H1 (cell line): ENCODE measurements around the gene SIK1. TPM values are rescaled to one million over a fixed set of nuclear protein-coding genes. Genes with fewer than 3 reads are reported as not detected.
"Not testable (repeated sequence)": the region's sequence is repeated elsewhere in the genome, so short reads cannot be mapped to it uniquely, and the experiment has no call there.

Source experiments
- CTCF ChIA-PET: fragments of 300-600 bp; sonication (Branson Sonifier 250); formaldehyde crosslinking; loops from one replicate; lab custom pipeline; 2021; ENCODE audit not compliant: partially characterized antibody; lab: Charles Lee
- POLR2A ChIA-PET: fragments of 300-600 bp; sonication (Branson Sonifier 250); formaldehyde crosslinking; loops from one replicate; lab custom pipeline; 2021; ENCODE audit warnings: inconsistent platforms; ENCODE audit not compliant: partially characterized antibody; lab: Charles Lee
- DNase-seq, 2 experiments: peaks; one replicate each; pipeline versions ENCODE4 v3.0.0 to v3.0.0-alpha.2; 2010 to 2022; ENCODE audit warnings: low spot score in 2 of 2, low read depth in 1 of 2, mixed read lengths in 1 of 2
- FAIRE-seq: peaks from 2 replicates; lab custom pipeline; 2011; peaks lifted over from hg19 to GRCh38; lab: Jason Lieb, UNC
- H2AFZ ChIP-seq: 2 replicates; pipeline ENCODE4 v1.8.1; 2012; ENCODE audit warnings: low read length, inconsistent platforms
- H2AK5ac ChIP-seq: 2 replicates; pipeline ENCODE4 v1.6.1; 2013; ENCODE audit warnings: low read depth, low read length
- H2BK120ac ChIP-seq: replicated peaks from 2 replicates; pipeline ENCODE3; 2013; ENCODE audit warnings: low read depth, low read length, inconsistent platforms
- H2BK12ac ChIP-seq: 2 replicates; pipeline ENCODE4 v1.6.1; 2013; ENCODE audit warnings: low read depth, low read length
- H2BK15ac ChIP-seq: 2 replicates; pipeline ENCODE4 v1.6.1; 2013; ENCODE audit warnings: low read length
- H2BK20ac ChIP-seq: 2 replicates; pipeline ENCODE4 v1.6.1; 2013; ENCODE audit warnings: low read length
- H2BK5ac ChIP-seq: 2 replicates; pipeline ENCODE4 v1.6.1; 2013; ENCODE audit warnings: low read depth, low read length
- H3K14ac ChIP-seq: 2 replicates; pipeline ENCODE4 v1.6.1; 2013; ENCODE audit warnings: inconsistent platforms; ENCODE audit not compliant: insufficient read length
- H3K18ac ChIP-seq: 2 replicates; pipeline ENCODE4 v1.6.1; 2013; ENCODE audit warnings: low read length; ENCODE audit errors: extremely low read depth
- H3K23ac ChIP-seq: 2 replicates; pipeline ENCODE4 v1.6.1; 2013; ENCODE audit warnings: inconsistent platforms; ENCODE audit not compliant: insufficient read length
- H3K23me2 ChIP-seq: 2 replicates; pipeline ENCODE4 v1.6.1; 2013; ENCODE audit warnings: low read depth, low read length
- H3K27ac ChIP-seq: 2 replicates; pipeline ENCODE4 v1.6.1; 2011; ENCODE audit warnings: low read depth, low read length, inconsistent platforms
- H3K27me3 ChIP-seq, 4 experiments: replicated peaks in 1 of 4; 1 replicate in 1 of 4; 2 replicates in 3 of 4; pipeline versions ENCODE4 v1.6.1 to v1.8.1; 2011 to 2013; ENCODE audit warnings: low read length in 3 of 4, mild to moderate bottlenecking in 3 of 4, inconsistent platforms in 2 of 4, mixed read lengths in 2 of 4, moderate library complexity in 1 of 4; ENCODE audit not compliant: control insufficient read depth in 3 of 4, insufficient read depth in 3 of 4; ENCODE audit errors: extremely low read depth in 1 of 4
- H3K36me3 ChIP-seq, 4 experiments: 2 replicates each; pipeline versions ENCODE4 v1.6.1 to v1.8.1; 2011 to 2013; ENCODE audit warnings: mild to moderate bottlenecking in 4 of 4, low read length in 3 of 4, moderate library complexity in 2 of 4, control low read depth in 1 of 4, inconsistent platforms in 1 of 4; ENCODE audit not compliant: insufficient read depth in 4 of 4, control insufficient read depth in 2 of 4
- H3K4ac ChIP-seq: replicated peaks from 2 replicates; pipeline ENCODE3; 2013; ENCODE audit warnings: low read length, low read depth, mixed read lengths, inconsistent platforms; ENCODE audit not compliant: insufficient read length
- H3K4me1 ChIP-seq, 4 experiments: replicated peaks in 1 of 4; 1 replicate in 1 of 4; 2 replicates in 3 of 4; pipeline versions ENCODE4 v1.6.1 to v1.8.1; 2011 to 2013; ENCODE audit warnings: low read length in 3 of 4, inconsistent platforms in 2 of 4, mixed read lengths in 1 of 4; ENCODE audit not compliant: insufficient read depth in 4 of 4, control insufficient read depth in 3 of 4
- H3K4me2 ChIP-seq, 2 experiments: 2 replicates each; pipeline versions ENCODE4 v1.6.1 to v1.8.1; 2011 to 2013; ENCODE audit warnings: low read depth in 2 of 2, low read length in 2 of 2, control low read depth in 1 of 2, inconsistent platforms in 1 of 2, mild to moderate bottlenecking in 1 of 2; ENCODE audit not compliant: insufficient read depth in 1 of 2
- H3K4me3 ChIP-seq, 4 experiments: fragments of 200-600, 300-600 bp in 1 of 4; sonication (generic), shearing (Covaris generic), sonication (Bioruptor Twin) in 1 of 4; 2 replicates each; pipeline versions ENCODE4 v1.5.1 to v1.8.1; 2011 to 2016; ENCODE audit warnings: low read length in 4 of 4, low read depth in 3 of 4, control low read depth in 2 of 4, inconsistent platforms in 2 of 4, mild to moderate bottlenecking in 2 of 4, mixed read lengths in 1 of 4, moderate library complexity in 1 of 4; ENCODE audit not compliant: insufficient read depth in 2 of 4; ENCODE audit errors: extremely low read depth in 1 of 4
- H3K56ac ChIP-seq: replicated peaks from 2 replicates; pipeline ENCODE3; 2013; ENCODE audit warnings: low read depth, mild to moderate bottlenecking, mixed read lengths, low read length, inconsistent platforms; ENCODE audit not compliant: insufficient read length
- H3K79me1 ChIP-seq: 2 replicates; pipeline ENCODE4 v1.6.1; 2013; ENCODE audit warnings: low read depth, low read length, control low read depth
- H3K79me2 ChIP-seq, 2 experiments: 2 replicates each; pipeline versions ENCODE4 v1.6.1 to v1.8.1; 2012 to 2013; ENCODE audit warnings: low read length in 2 of 2, mild to moderate bottlenecking in 2 of 2, inconsistent platforms in 1 of 2; ENCODE audit not compliant: insufficient read depth in 2 of 2, control insufficient read depth in 1 of 2
- H3K9ac ChIP-seq, 4 experiments: replicated peaks in 1 of 4; 1 replicate in 1 of 4; 2 replicates in 3 of 4; pipeline versions ENCODE4 v1.6.1 to v1.8.1; 2011 to 2013; ENCODE audit warnings: low read depth in 3 of 4, low read length in 3 of 4, control low read depth in 2 of 4, mild to moderate bottlenecking in 2 of 4, moderate library complexity in 2 of 4, inconsistent platforms in 1 of 4; ENCODE audit errors: extremely low read depth in 1 of 4
- H3K9me3 ChIP-seq, 2 experiments: 2 replicates each; pipeline versions ENCODE4 v1.6.1 to v1.8.1; 2012 to 2013; ENCODE audit warnings: mild to moderate bottlenecking in 2 of 2, moderate library complexity in 2 of 2, control low read depth in 1 of 2, inconsistent platforms in 1 of 2, low read depth in 1 of 2, low read length in 1 of 2, mixed read lengths in 1 of 2; ENCODE audit not compliant: insufficient read depth in 2 of 2
- H4K20me1 ChIP-seq, 2 experiments: replicated peaks in 1 of 2; 2 replicates each; pipeline versions ENCODE3 to v1.8.1; 2011 to 2013; ENCODE audit warnings: inconsistent platforms in 2 of 2, low read length in 2 of 2, mild to moderate bottlenecking in 1 of 2; ENCODE audit not compliant: insufficient read depth in 2 of 2, control insufficient read depth in 1 of 2
- H4K5ac ChIP-seq: 2 replicates; pipeline ENCODE4 v1.6.1; 2013; ENCODE audit warnings: low read length, low read depth, mixed read lengths, inconsistent platforms; ENCODE audit not compliant: insufficient read length
- H4K8ac ChIP-seq: 2 replicates; pipeline ENCODE4 v1.8.0; 2013; ENCODE audit warnings: mild to moderate bottlenecking, moderate library complexity, low read length, inconsistent platforms; ENCODE audit not compliant: insufficient read depth; ENCODE audit errors: extremely low read depth
- H4K91ac ChIP-seq: replicated peaks from 2 replicates; pipeline ENCODE3; 2013; ENCODE audit warnings: low read length, mixed read lengths, inconsistent platforms; ENCODE audit not compliant: insufficient read length
- WGBS, 2 experiments: shearing (Covaris generic) in 1 of 2; methylation state at CpG; one replicate each; pipeline versions ENCODE4 v1.1.6 to v1.1.7; 2013 to 2015; ENCODE audit warnings: low lambda C conversion rate in 2 of 2, mixed read lengths in 2 of 2, inconsistent platforms in 1 of 2, low coverage in 1 of 2, missing lambda C conversion rate in 1 of 2; ENCODE audit not compliant: insufficient replicate concordance in 2 of 2, insufficient coverage in 1 of 2, insufficient read length in 1 of 2; ENCODE audit errors: extremely low coverage in 1 of 2, missing lambda C conversion rate in 1 of 2; 5-methylcytosine and 5-hydroxymethylcytosine counted together
- polyA plus RNA-seq, 7 experiments: library from polyadenylated mRNA; depleted of rRNA in 3 of 7; stranded (reverse) in 5 of 7; unstranded in 2 of 7; fragments of >200 nt in 5 of 7; fragments of 200-250 nt in 2 of 7; gene quantifications; 1 replicate in 5 of 7; 2 replicates in 1 of 7; 4 replicates in 1 of 7; pipeline versions ENCODE4 v1.2.1 to v1.2.3, GENCODE V29; 2011 to 2013; ENCODE audit warnings: missing spikeins in 2 of 7, mixed read lengths in 2 of 7
- total RNA-seq: library from RNA; stranded (reverse); fragmentation: NEBNext Ultra II Directional; extraction: Animal tissue kit (Norgen Biotek cat#: 25700); gene quantifications from 2 replicates; pipeline ENCODE4 v1.2.1, GENCODE V29; 2021

SIK1 gene
- total and polyA plus RNA-seq, 2 of the 8 experiments (the other 6 are each of a cell fraction or from before 2014, with no cell fraction given) = 1.5 to 6.7 TPM

GRCh38 chr21:43404450-43404849 lies 22.5 kb downstream of the SIK1 start:
- H2BK15ac ChIP-seq, H3K23ac ChIP-seq, H3K4me2 ChIP-seq, H4K20me1 ChIP-seq, H3K9ac ChIP-seq, H2AK5ac ChIP-seq, H3K36me3 ChIP-seq, H3K14ac ChIP-seq, H4K8ac ChIP-seq, H3K56ac ChIP-seq, H4K5ac ChIP-seq, H3K4me3 ChIP-seq, FAIRE-seq, H4K91ac ChIP-seq, H3K79me2 ChIP-seq, H2BK5ac ChIP-seq, H3K27me3 ChIP-seq, H3K79me1 ChIP-seq, H2BK12ac ChIP-seq, H2BK20ac ChIP-seq, H3K9me3 ChIP-seq, POLR2A ChIA-PET, H3K18ac ChIP-seq, DNase-seq, H3K27ac ChIP-seq, CTCF ChIA-PET, H2BK120ac ChIP-seq, H2AFZ ChIP-seq, H3K4me1 ChIP-seq, H3K4ac ChIP-seq, H3K23me2 ChIP-seq: not testable (repeated sequence)
- no CpG with 5 or more reads among the region's 14 CpGs for WGBS, 2 experiments

GRCh38 chr21:43403651-43404430 lies 23.1 kb downstream of the SIK1 start:
- CTCF ChIA-PET, H3K79me1 ChIP-seq: not testable (repeated sequence)
- 93% methylated on average over 3 of the region's 22 CpGs; no CpG with 5 or more reads in 1 of the 2 experiments for WGBS, 2 experiments

More at GRCh38 chr21:43403651-43404430, 23.1 kb downstream of the SIK1 start:
- H2BK12ac ChIP-seq, H3K23ac ChIP-seq, H2AK5ac ChIP-seq, H3K4ac ChIP-seq, H2BK120ac ChIP-seq, H4K91ac ChIP-seq, POLR2A ChIA-PET, H3K4me1 ChIP-seq, H3K4me2 ChIP-seq, H3K56ac ChIP-seq, H4K5ac ChIP-seq, H4K20me1 ChIP-seq, H3K4me3 ChIP-seq, H3K14ac ChIP-seq, H2AFZ ChIP-seq, H3K27me3 ChIP-seq, H3K36me3 ChIP-seq, H4K8ac ChIP-seq, DNase-seq, FAIRE-seq, H3K9me3 ChIP-seq, H2BK20ac ChIP-seq, H3K27ac ChIP-seq, H2BK5ac ChIP-seq, H3K18ac ChIP-seq, H3K79me2 ChIP-seq, H3K23me2 ChIP-seq, H3K9ac ChIP-seq, H2BK15ac ChIP-seq: not testable (repeated sequence)
